HG03045 (cell line): ENCODE results near the gene SMC6.

Source experiments
- ATAC-seq: cut with Tn5 transposase; IDR thresholded peaks from one replicate; pipeline ENCODE4 v1.9.1; 2021; ENCODE audit warnings: mild to moderate bottlenecking, moderate library complexity; ENCODE audit not compliant: unreplicated experiment

SMC6 gene

GRCh38 chr2:17620280-17620679, 133.3 kb downstream of the SMC6 start:
- ATAC-seq: no peak

- ATAC-seq: no peak
Measured at GRCh38 chr2:17617955-17618354, 135.7 kb downstream of the SMC6 start.

GRCh38 chr2:17617516-17617915, 136.1 kb downstream of the SMC6 start:
- ATAC-seq: no peak

- no peak for ATAC-seq
Measured at GRCh38 chr2:17616405-17616804, 137.2 kb downstream of the SMC6 start.

- ATAC-seq: no peak
Measured at GRCh38 chr2:17615728-17616351, 137.8 kb downstream of the SMC6 start.

GRCh38 chr2:17615147-17615546, 138.5 kb downstream of the SMC6 start:
- no peak for ATAC-seq

GRCh38 chr2:17614174-17614930, 139.3 kb downstream of the SMC6 start:
- ATAC-seq: no peak
